ENCODE results near the gene CHST15.

GRCh38 chr10:124048371-124049290, 44.8 kb downstream of the CHST15 start:
- TF ChIP-seq SMC3 (conservative IDR thresholded peaks at IDR 0.05; ENCODE audit: poor library complexity) (no peak), EZH2 (IDR thresholded peaks at IDR 0.05; ENCODE audit: borderline replicate concordance, insufficient read depth, low read length, poor library complexity, severe bottlenecking) (no peak), REST (IDR thresholded peaks at IDR 0.05; ENCODE audit: borderline replicate concordance) (no peak), TAF1 (IDR thresholded peaks at IDR 0.05; ENCODE audit: low read depth) (no peak), CTCF (IDR thresholded peaks at IDR 0.05; ENCODE audit: poor library complexity, severe bottlenecking) (no peak)
